GM10248 (cell line): ENCODE data around the gene STIM2.

Source experiments
- CTCF ChIA-PET: fragments of 300-600 bp; sonication (Branson Sonifier 250); formaldehyde crosslinking; extraction: SDS; loops from one replicate; lab custom pipeline; 2021; ENCODE audit warnings: antibody characterized with exemption; lab: Yijun Ruan, JAX
- POLR2A ChIA-PET: fragments of 350-650 bp; sonication (Branson Sonifier 250); formaldehyde crosslinking; extraction: SDS; loops from one replicate; lab custom pipeline; 2020; ENCODE audit warnings: antibody characterized with exemption; lab: Yijun Ruan, JAX
- DNase-seq: peaks from one replicate; pipeline ENCODE4 v3.0.0; 2012; ENCODE audit errors: extremely low spot score
- CTCF ChIP-seq: IDR thresholded peaks from 2 replicates; pipeline ENCODE4 v1.5.1; 2012; ENCODE audit warnings: mild to moderate bottlenecking, low read depth; ENCODE audit errors: extremely low read depth, missing control alignments, control extremely low read depth

STIM2 gene

GRCh38 chr4:26936284-26937065 lies 75.8 kb downstream of the STIM2 start:
- ChIA-PET POLR2A (no interaction called here), CTCF (no interaction called here)
- TF ChIP-seq CTCF, result no peak
- DNase-seq, result no peak

- no peak for TF ChIP-seq CTCF
- ChIA-PET POLR2A (no interaction called here), CTCF (interaction anchor here (1.7 kb wide), 1 partner anchor 36 kb away, joined by 4 read pairs; no protein-coding TSS in a partner anchor)
- DNase-seq, result no peak
Measured at GRCh38 chr4:26937139-26937538, 76.5 kb downstream of the STIM2 start.

- ChIA-PET CTCF (interaction anchor here (1.1 to 1.7 kb wide), 5 partner anchors 9 to 877 kb away, joined by 3 to 7 read pairs (median 4); no protein-coding TSS in a partner anchor), POLR2A (interaction anchor here (0.6 kb wide), 1 partner anchor 55 kb away, joined by 3 read pairs; no protein-coding TSS in a partner anchor)
- no peak for TF ChIP-seq CTCF
- DNase-seq, result no peak
Measured at GRCh38 chr4:26937567-26937966, 76.9 kb downstream of the STIM2 start.

- ChIA-PET CTCF (interaction anchor here (1.1 to 1.7 kb wide), 5 partner anchors 8 to 878 kb away, joined by 3 to 7 read pairs (median 4); no protein-coding TSS in a partner anchor), POLR2A (no interaction called here)
- TF ChIP-seq CTCF, result no peak
- DNase-seq, result no peak
Measured at GRCh38 chr4:26938516-26938915, 77.9 kb downstream of the STIM2 start.

- POLR2A ChIA-PET, result no interaction called here
- DNase-seq, result no peak
- TF ChIP-seq CTCF, result no peak
- CTCF ChIA-PET, result no interaction called here
Measured at GRCh38 chr4:26941951-26942350, 81.3 kb downstream of the STIM2 start.

- POLR2A ChIA-PET, result no interaction called here
- DNase-seq, result no peak
- CTCF ChIA-PET, result interaction anchor here (1.0 kb wide), 1 partner anchor 12 kb away, joined by 3 read pairs; no protein-coding TSS in a partner anchor
- no peak for TF ChIP-seq CTCF
Measured at GRCh38 chr4:26942871-26943270, 82.2 kb downstream of the STIM2 start.
